Upper lobe of right lung (tissue), 1 donor: ENCODE data around the gene H1-8. TPM values are rescaled to one million over a fixed set of nuclear protein-coding genes. Genes with fewer than 3 reads are reported as not detected.

Source experiments
- ATAC-seq: fragments of 200-7000 bp; cut with Tn5 transposase; one replicate; pipeline ENCODE4 v1.9.1; 2020; ENCODE audit warnings: mild to moderate bottlenecking, moderate library complexity
- DNase-seq: peaks from one replicate; pipeline ENCODE4 v3.0.0-alpha.2; 2020
- H3K27ac ChIP-seq: fragments of 200-600 bp; one replicate; pipeline ENCODE4 v1.8.0; 2022
- H3K27me3 ChIP-seq: fragments of 200-600 bp; one replicate; pipeline ENCODE4 v1.8.0; 2022; ENCODE audit warnings: mild to moderate bottlenecking
- H3K36me3 ChIP-seq: fragments of 200-600 bp; one replicate; pipeline ENCODE4 v1.8.0; 2022
- H3K4me1 ChIP-seq: fragments of 200-600 bp; one replicate; pipeline ENCODE4 v1.8.0; 2022
- H3K4me3 ChIP-seq: fragments of 200-600 bp; one replicate; pipeline ENCODE4 v1.8.0; 2022; ENCODE audit warnings: mild to moderate bottlenecking
- H3K9me3 ChIP-seq: fragments of 200-600 bp; one replicate; pipeline ENCODE4 v1.8.0; 2022
- intact Hi-C: fragments of 100-400 bp; cut with DNase I; formaldehyde crosslinking; loops from one replicate; pipeline ENCODE4 v1.11.0; 2022
- total RNA-seq: library from RNA; stranded (reverse); fragmentation: NEBNext Ultra II Directional; extraction: Animal tissue kit (Norgen Biotek cat#: 25700); gene quantifications from one replicate; pipeline ENCODE4 v1.2.1, GENCODE V29; 2021
- TF ChIP-seq, protein P1 (sequence below): fragments of 200-600 bp; IDR thresholded peaks from one replicate; pipeline ENCODE4 v1.8.0; 2022; ENCODE audit warnings: antibody characterized with exemption
- donor health status: DM: no; HTN: yes; CAD: no; lungs with severe emphysema.

H1-8 gene
- total RNA-seq, 1 donor from 2014 or later = not detected

DNA sequence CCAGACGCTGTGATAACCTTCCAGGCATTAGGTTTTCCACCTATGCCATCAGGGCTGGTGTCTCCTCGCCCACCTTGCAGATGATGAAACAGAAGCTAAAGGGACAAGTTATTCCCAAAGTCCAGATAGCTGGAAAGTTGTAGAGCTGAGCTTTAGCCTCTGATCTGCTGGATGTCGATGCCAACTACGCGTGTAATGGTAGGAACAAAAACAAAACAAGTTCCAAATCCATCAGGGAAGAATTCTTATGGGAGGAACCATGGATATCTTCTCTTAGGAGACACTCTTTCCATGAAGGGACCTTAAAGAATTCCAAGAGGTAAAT, 42.7 kb upstream of the H1-8 start:
- Histone ChIP-seq H3K4me3 (no peak overlapping the region), H3K9me3 (no peaks in the 10 kb centered on the region), H3K36me3 (peaks cover 8% of the 10 kb centered on the region), H3K27me3 (no peaks in the 10 kb centered on the region), H3K27ac (peak overlapping the region; percentile 12), H3K4me1 (peaks cover 12% of the 10 kb centered on the region)
- intact Hi-C loops = no loop called here
- no peak for ATAC-seq
- no peak for DNase-seq
- TF ChIP-seq, protein P1, sequence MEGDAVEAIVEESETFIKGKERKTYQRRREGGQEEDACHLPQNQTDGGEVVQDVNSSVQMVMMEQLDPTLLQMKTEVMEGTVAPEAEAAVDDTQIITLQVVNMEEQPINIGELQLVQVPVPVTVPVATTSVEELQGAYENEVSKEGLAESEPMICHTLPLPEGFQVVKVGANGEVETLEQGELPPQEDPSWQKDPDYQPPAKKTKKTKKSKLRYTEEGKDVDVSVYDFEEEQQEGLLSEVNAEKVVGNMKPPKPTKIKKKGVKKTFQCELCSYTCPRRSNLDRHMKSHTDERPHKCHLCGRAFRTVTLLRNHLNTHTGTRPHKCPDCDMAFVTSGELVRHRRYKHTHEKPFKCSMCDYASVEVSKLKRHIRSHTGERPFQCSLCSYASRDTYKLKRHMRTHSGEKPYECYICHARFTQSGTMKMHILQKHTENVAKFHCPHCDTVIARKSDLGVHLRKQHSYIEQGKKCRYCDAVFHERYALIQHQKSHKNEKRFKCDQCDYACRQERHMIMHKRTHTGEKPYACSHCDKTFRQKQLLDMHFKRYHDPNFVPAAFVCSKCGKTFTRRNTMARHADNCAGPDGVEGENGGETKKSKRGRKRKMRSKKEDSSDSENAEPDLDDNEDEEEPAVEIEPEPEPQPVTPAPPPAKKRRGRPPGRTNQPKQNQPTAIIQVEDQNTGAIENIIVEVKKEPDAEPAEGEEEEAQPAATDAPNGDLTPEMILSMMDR = no peak

DNA sequence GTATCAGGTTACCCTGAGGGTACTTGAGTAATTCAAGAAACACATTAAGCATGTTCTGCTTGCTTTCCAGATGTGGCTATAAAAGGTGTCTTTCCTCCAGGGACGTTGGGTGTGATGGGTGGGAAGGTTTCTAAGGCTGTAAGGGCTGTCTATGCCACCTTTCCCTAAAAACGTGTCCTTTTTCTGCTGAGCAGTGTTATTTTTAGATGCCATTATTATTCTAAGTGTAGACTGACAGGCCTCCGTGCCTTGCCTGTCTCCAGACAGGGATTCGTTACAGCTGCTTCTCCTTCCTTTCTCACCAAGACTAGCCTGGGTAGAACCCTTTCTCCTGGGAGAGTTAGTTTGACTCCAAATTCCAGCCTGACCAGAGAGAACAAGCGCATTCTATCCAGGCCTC, 41.3 kb upstream of the H1-8 start:
- Histone ChIP-seq H3K36me3 (peaks cover 13% of the 10 kb centered on the region), H3K27me3 (no peaks in the 10 kb centered on the region), H3K4me3 (no peak overlapping the region), H3K4me1 (peaks cover 12% of the 10 kb centered on the region), H3K27ac (no peak overlapping the region), H3K9me3 (no peaks in the 10 kb centered on the region)
- ATAC-seq (no peak), DNase-seq (no peak)
- TF ChIP-seq, protein P1 = no peak
- intact Hi-C loops = no loop called here

DNA sequence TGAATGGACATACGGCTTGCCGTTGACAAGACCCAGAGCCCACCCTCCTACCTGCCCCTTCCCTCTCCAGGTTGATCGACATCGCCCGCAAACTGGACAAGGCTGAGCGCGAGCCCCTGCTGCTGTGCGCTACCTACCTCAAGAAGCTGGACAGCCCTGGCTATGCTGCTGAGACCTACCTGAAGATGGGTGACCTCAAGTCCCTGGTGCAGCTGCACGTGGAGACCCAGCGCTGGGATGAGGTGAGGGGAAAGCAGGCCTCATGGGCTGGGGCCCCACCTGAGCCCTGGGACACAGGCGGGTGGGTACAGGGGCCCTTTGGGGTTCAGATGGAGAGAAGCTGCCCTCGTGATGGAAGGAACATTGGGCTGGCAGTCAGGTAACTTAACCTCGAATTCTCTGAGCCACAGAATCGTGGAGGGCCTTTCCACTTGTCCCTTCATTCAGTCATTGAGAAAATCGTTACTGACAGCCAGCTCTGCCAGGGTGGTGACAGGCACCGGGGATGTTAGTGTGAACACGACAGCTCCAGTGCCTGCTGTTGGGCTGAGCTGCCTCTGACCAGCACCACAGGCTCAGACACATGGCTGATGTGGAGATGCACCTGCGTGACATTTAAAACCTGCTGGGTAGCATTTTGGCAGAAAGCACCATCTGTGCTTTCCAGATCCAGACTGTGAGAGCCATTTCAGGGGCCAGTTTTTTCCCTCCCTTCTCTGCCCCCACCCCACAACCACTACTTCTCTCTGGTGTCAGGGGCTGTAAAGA, 40.1 kb upstream of the H1-8 start:
- TF ChIP-seq, protein P1 = no peak
- no peaks in the 10 kb centered on the region for H3K9me3 ChIP-seq
- no peaks in the 10 kb centered on the region for H3K27me3 ChIP-seq
- intact Hi-C loops = no loop called here
- ATAC-seq (no peak), DNase-seq (no peak)
- no peak overlapping the region for H3K4me3 ChIP-seq
- no peak overlapping the region for H3K27ac ChIP-seq
- H3K4me1 ChIP-seq = peaks cover 9% of the 10 kb centered on the region
- peaks cover 22% of the 10 kb centered on the region for H3K36me3 ChIP-seq

DNA sequence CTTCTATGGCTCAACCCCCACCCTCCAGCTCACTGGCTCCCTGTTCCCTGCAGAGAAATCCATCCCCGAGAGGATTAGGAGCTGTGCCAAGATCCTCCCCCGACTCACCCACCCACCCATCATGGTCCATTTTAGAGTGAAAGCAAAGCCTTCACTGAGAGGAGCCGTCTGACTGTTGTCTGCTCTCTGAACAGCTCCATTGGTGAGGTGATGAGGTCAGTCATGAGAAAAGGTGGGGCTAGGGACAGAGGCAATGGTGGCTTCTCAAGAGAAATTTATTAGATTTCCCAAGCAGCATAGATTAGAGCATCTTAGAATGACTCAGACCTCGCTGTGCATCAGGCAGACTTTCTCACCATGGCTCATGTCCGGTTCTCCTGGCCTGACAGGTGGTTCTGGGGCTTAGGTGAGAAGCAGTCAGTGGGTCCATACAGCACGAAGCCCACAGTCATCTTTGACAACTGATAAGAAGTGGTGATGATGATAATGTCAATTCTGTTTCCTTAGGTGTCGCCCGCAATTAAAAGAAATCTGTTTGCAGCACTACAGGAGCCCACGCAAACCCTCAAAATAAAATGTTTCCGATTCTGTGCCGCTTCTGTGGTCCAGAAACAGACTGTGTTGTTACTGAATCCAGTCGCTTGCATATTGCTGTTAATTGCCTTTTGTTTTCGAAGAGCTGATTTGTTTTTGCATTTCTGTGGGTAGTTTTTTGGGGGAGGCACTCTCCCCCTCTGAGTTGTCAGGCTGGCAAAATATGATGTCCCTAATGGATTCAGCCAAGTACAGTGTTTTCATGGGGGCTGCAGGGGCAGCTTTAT, 39.3 kb upstream of the H1-8 start:
- intact Hi-C loops = no loop called here
- peaks cover 22% of the 10 kb centered on the region for H3K36me3 ChIP-seq
- ATAC-seq = no peak

DNA sequence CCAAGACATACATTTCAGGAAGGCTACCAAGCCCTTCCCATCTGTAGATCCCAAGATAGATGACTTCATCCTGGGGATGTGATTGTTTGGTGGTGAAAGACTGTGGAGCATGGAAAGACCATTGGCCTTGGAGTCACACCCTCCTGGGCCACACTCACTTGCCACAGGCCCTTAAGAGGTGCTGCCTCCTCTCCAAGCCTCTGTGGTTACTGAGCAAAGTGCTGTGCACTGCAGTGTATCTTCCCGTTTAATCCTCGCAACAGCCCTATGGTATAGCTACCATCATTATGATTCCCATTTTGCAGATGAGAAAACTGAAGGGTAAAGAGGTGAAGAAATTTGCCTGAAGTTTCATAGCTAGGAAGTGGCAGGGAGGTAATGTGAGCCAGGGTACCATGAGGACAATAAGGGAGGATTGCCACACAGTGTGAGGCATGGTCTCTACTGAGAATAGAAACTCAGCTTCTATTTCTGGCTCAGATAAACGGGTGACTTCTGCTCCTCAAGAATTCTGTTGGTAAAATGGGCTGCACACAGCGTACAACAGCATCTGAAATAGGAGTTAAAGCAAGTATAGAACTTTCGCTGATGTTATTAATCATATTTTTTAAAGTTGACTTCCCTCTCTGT, 38.4 kb upstream of the H1-8 start:
- DNase-seq (no peak), ATAC-seq (no peak)
- Histone ChIP-seq H3K4me3 (no peak overlapping the region), H3K27me3 (no peaks in the 10 kb centered on the region), H3K36me3 (peaks cover 22% of the 10 kb centered on the region), H3K4me1 (no peaks in the 10 kb centered on the region), H3K27ac (no peak overlapping the region), H3K9me3 (no peaks in the 10 kb centered on the region)
- TF ChIP-seq, protein P1 = no peak
- intact Hi-C loops = no loop called here

More for the DNA sequence above, 39.3 kb upstream of the H1-8 start:
- Histone ChIP-seq H3K4me1 (peaks cover 4% of the 10 kb centered on the region), H3K9me3 (no peaks in the 10 kb centered on the region), H3K27me3 (no peaks in the 10 kb centered on the region), H3K27ac (no peak overlapping the region), H3K4me3 (no peak overlapping the region)
- TF ChIP-seq, protein P1 = no peak
- DNase-seq = no peak
